Type B pancreatic cell (in vitro differentiated cells): ENCODE measurements around the gene PTH2. TPM values are rescaled to one million over a fixed set of nuclear protein-coding genes. Genes with fewer than 3 reads are reported as not detected.

Experiments used
- DNase-seq: peaks from one replicate; pipeline ENCODE4 v3.0.0; 2021; ENCODE audit warnings: mixed read lengths; ENCODE audit not compliant: unreplicated experiment; ENCODE audit errors: extremely low spot score
- H3K27ac Mint-ChIP-seq: 2 replicates; pipeline ENCODE4 v1.8.0; 2021; ENCODE audit warnings: mild to moderate bottlenecking, mixed read lengths
- H3K27me3 Mint-ChIP-seq: 2 replicates; pipeline ENCODE4 v1.8.0; 2021; ENCODE audit warnings: mixed read lengths
- H3K36me3 Mint-ChIP-seq: 2 replicates; pipeline ENCODE4 v1.8.0; 2021; ENCODE audit warnings: mixed read lengths
- H3K4me1 Mint-ChIP-seq: one replicate; pipeline ENCODE4 v1.8.0; 2021; ENCODE audit warnings: mixed read lengths; ENCODE audit not compliant: unreplicated experiment
- H3K4me3 Mint-ChIP-seq: 2 replicates; pipeline ENCODE4 v1.8.0; 2021; ENCODE audit warnings: mild to moderate bottlenecking, mixed read lengths
- H3K9me3 Mint-ChIP-seq: 2 replicates; pipeline ENCODE4 v1.8.0; 2021; ENCODE audit warnings: mixed read lengths
- CTCF ChIP-seq: fragments of 200-600 bp; sonication (generic); conservative IDR thresholded peaks from 2 replicates; pipeline ENCODE4 v1.5.0; 2021; ENCODE audit warnings: antibody characterized with exemption, mild to moderate bottlenecking
- total RNA-seq: library from RNA; stranded (reverse); gene quantifications from 2 replicates; pipeline ENCODE4 v1.2.1, GENCODE V29; 2021; ENCODE audit warnings: low replicate concordance

Gene PTH2
- total RNA-seq, 1 donor from 2014 or later = not detected

- no peak overlapping the region for H3K4me3 Mint-ChIP-seq
- no peak for DNase-seq
- no peaks in the 10 kb centered on the region for H3K27me3 Mint-ChIP-seq
- H3K27ac Mint-ChIP-seq = no peak overlapping the region
- TF ChIP-seq CTCF = no peak
- H3K9me3 Mint-ChIP-seq = no peaks in the 10 kb centered on the region
- peaks cover 4% of the 10 kb centered on the region for H3K36me3 Mint-ChIP-seq
- H3K4me1 Mint-ChIP-seq = no peaks in the 10 kb centered on the region
These were observed 36.1 kb upstream of the PTH2 start for GRCh38 chr19:49459388-49459787.

GRCh38 chr19:49458567-49458903 lies 35.3 kb upstream of the PTH2 start:
- Mint-ChIP-seq H3K4me3 (no peak overlapping the region), H3K36me3 (peaks cover 4% of the 10 kb centered on the region), H3K27ac (no peak overlapping the region), H3K4me1 (no peaks in the 10 kb centered on the region), H3K9me3 (no peaks in the 10 kb centered on the region), H3K27me3 (no peaks in the 10 kb centered on the region)
- no peak for TF ChIP-seq CTCF
- no peak for DNase-seq

- Mint-ChIP-seq H3K27ac (peak overlapping the region; percentile 5), H3K4me3 (peak overlapping the region; percentile 26), H3K36me3 (peaks cover 9% of the 10 kb centered on the region), H3K4me1 (peaks cover 7% of the 10 kb centered on the region), H3K9me3 (no peaks in the 10 kb centered on the region), H3K27me3 (peaks cover 2% of the 10 kb centered on the region)
- DNase-seq = no peak
- no peak for TF ChIP-seq CTCF
These were observed 33.1 kb upstream of the PTH2 start for GRCh38 chr19:49456326-49456725.

GRCh38 chr19:49455773-49456172 lies 32.5 kb upstream of the PTH2 start:
- no peak for TF ChIP-seq CTCF
- H3K9me3 Mint-ChIP-seq = no peaks in the 10 kb centered on the region
- peaks cover 10% of the 10 kb centered on the region for H3K4me1 Mint-ChIP-seq
- no peak for DNase-seq
- peak overlapping the region; percentile 26 for H3K4me3 Mint-ChIP-seq
- peak overlapping the region; percentile 5 for H3K27ac Mint-ChIP-seq
- H3K36me3 Mint-ChIP-seq = peaks cover 9% of the 10 kb centered on the region
- peaks cover 2% of the 10 kb centered on the region for H3K27me3 Mint-ChIP-seq

- no peaks in the 10 kb centered on the region for H3K9me3 Mint-ChIP-seq
These were observed 30.6 kb upstream of the PTH2 start for GRCh38 chr19:49453757-49454240.

More at GRCh38 chr19:49453757-49454240, 30.6 kb upstream of the PTH2 start:
- peaks cover 9% of the 10 kb centered on the region for H3K36me3 Mint-ChIP-seq
- DNase-seq = no peak
- H3K27me3 Mint-ChIP-seq = peaks cover 2% of the 10 kb centered on the region
- H3K4me3 Mint-ChIP-seq = peak overlapping the region; percentile 97
- H3K27ac Mint-ChIP-seq = peak overlapping the region; percentile 97
- peaks cover 16% of the 10 kb centered on the region for H3K4me1 Mint-ChIP-seq
- TF ChIP-seq CTCF = no peak
